HL-60/S4 treated with retinoic acid at 250 ng/mL for 4 days and 3 days (cell line): ENCODE data around the gene BACH2.
"Not testable (repeated sequence)": the region's sequence is repeated elsewhere in the genome, so short reads cannot be mapped to it uniquely, and the experiment has no call there.

Experiments used
- in situ Hi-C: fragments of 300-500 bp; cut with MboI; formaldehyde crosslinking; loops from 2 replicates; pipeline ENCODE4 v1.7.0; 2022; ENCODE audit warnings: low sequenced_read_pairs

Gene BACH2

DNA sequence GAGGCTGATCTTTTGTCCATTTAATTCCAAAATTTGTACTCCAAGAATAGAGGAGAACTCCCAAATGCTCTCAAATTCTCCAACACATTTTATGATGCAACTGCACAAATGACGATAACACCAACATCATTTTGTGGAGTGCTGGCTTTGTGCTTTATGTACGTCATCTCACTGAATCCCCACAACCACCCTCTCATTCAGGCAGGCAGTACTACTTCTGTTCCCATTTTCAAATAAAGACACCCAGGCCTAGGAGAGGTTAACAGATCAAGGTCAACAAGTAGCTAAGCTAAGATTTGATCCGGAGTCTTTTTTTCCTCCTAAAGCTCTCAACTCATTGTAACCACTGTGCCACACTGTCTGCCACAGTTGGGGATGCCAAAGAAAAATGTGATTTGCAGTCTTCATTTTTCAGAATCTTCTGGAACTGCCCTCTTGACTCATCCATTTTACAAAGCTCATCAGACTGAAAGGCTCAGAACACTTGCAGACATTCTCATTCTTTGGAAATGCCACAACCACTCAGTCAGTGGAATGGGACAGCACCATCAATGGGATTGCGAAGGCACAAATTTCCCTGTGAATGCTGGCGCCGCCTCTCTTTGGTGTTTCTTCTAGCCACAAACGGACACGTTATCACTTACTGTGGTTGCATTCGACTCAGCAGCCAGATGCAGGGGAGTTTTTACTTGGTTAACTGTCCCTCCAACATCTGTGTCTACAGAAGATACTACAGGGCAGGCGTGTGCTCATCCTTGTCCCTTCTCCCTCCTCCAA lies 217.9 kb downstream of the BACH2 start:
- in situ Hi-C loops = no loop called here

DNA sequence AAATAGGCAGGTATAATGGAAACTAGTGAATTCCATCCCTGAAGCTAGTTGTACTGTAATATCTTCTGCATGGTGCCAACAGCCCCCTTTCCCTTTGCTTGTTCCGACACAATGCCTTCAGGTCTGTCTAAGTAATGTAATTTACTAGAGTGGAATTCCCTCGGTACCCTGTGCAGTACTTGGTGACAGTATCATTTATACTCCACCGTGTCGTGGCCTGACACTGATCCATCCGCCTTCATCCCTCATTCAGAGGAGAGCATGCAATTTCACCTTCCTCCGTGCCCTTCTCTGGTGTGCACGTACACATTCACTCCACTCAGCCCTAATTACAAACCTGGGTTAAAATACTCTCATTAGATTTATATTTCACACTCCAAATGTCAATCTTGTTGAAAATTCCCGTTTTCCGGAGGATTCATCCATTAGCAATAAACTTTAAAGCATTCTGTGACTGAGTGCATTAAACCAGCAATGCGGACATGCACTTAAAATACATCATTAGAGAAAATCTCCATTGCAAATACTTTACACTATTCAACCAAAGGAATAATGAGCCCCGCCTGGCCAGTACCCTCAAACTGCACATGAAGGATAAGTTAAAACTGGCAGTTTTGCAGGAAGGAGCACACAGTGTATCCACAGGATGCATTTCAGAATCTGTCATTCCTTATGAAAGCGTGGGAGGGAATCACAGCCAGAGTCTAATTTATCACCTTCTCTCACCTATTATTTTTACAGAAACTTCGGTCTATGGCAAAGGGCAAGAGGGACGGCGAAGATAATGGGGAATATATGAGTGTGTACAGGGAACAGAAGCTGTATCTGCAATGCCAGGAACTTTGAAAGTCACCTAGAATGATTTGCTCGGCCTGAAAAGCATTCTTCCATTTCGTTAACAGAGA lies 219.9 kb downstream of the BACH2 start:
- in situ Hi-C loops = no loop called here

DNA sequence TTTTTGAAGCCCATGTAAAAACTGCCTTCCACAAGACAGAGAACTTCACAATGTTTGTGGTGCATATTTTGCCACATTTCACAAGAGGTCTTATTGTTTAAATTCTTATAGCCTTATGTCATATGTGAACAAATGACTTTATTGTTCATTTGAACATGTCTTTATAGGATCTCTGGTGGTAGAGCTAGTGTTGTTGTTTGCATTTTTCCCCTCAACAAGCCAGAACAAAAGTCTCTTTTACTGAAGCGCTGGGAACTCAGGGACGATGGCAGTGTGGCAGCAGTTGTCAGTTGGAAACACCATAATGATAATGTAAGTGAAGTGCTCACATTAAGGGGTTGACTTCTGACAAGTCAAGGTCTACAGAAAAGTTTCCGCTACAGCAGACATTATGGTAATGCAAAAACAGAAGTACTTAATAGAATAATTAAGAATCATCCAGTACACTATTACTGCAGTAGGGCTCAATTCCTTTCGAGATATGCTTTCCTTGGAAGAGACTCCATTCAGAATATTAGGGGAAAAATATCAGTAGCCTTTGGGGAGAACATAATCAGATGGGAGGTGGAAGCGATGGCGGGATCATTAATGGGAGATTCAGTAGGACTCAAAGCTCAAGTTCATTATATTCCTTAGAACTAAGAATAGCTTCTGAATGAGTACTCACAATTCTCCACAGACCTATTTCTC lies 222.3 kb downstream of the BACH2 start:
- in situ Hi-C loops = no loop called here

DNA sequence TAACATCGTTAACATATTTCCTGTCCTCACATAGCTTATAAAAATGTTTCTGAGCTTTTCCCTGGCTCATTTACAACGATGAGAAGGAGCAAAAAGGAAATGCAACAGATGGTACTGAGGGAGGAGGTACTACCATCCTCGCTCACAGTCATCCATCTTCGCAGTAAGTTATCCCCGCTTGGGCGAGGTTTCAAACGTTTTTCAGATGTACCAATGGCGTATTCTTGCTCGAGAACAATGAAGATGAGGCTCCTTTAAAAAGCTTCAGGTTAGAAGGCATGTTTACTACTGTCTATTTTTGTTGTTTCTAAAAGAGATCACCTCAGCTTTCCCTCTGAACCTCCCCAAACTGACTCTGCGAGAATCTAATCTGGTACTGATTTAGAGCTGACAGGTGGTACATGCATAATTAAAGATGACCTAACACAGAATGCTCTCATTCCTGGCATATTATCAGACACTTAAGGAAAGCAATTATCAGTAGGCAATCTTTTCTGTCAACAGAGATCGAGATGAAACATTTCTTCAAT lies 223.6 kb downstream of the BACH2 start:
- in situ Hi-C loops = no loop called here

DNA sequence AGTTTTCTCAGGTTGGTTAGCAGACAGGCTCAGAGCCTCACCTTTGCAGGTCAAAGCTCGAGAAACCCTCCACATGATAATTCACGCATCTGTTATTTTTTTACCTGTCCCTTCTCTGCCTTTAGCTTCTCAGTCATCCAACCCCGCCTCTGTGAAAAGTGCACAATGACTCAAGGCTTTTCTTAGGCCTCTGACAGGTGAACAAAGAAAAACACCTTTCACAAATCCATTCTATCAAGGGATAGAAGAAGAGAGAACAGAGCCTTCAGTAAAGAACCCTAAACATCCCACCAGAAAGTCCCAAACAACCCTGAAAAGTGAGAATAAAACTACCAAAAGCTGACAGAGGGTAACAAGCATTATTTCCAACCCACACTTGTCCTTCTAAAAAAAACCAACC lies 224.1 kb downstream of the BACH2 start:
- in situ Hi-C loops = no loop called here

DNA sequence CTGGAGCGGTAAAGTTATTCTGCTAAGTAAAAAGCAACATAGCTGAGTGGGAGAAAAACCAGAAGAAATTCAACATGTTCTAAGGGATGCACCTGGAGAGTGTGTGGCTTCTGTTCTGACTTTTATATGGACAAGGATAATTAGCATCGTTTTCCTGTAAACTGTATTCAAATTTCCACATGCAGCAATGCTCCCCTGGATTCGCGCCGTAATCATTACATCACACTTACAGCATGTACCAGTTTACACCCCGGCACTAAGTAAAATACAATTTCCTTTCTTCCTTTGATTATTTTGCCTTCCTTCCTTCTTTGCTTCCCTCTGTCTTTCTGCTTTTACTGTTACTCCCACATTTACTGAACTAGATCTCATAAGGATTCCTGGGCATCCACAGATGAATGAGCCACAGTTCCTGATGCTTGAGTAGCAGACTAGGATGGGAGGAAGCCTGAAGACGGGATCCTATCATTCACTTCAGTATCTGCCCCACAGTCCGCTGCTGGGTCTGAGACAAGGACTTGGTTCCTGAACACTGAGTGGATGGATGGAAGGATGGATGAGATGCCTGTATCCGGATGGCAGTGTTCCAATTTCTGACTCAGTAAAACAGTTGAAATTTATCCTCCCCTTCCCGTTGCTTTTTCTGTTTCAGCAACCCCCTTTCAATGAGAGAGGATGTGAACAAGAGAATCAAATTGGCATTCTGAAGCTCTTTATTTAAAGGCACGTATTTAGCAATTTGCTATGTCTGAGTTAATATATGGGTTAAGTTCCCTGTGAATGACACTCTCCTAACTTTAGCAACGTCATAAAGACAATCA lies 227.7 kb downstream of the BACH2 start:
- in situ Hi-C loops = no loop called here

DNA sequence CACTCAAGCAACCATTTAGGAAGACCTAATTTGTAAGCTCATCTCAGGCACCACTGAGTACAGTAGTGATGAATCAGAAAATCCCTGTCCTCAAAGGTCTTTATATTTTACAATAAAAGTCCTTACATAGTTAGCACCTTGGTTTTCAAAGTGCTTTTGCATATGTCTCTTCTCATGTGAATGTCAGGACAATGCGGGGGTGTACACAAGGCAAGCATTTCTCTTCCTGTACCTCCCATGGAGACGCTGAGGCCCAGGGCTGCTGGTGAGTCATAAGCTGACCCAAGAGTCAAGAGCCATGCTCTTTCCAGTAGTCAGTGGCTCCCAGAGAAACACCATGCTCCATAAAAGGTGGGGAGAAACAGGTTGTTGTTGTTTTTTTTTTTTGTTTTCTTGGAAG lies 228.4 kb downstream of the BACH2 start:
- in situ Hi-C loops = no loop called here

DNA sequence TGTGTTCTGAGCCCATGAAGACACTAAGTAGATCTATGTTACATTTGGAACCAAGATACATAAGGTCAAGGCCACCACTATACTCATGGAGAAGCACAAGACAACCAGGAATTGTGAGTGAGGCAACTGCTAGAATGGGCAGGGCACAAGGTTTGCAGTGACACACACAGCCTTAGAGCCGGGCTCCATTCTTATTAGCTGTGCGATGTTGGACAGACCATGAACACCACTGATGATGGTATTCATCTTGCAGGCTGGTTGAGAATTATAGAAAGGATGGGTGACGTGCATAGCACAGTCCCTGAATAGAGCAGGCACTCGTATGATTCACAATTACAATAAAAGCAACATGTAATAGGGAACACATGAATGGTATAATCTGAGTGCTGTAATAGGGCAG lies 229.9 kb downstream of the BACH2 start:
- in situ Hi-C loops = no loop called here

DNA sequence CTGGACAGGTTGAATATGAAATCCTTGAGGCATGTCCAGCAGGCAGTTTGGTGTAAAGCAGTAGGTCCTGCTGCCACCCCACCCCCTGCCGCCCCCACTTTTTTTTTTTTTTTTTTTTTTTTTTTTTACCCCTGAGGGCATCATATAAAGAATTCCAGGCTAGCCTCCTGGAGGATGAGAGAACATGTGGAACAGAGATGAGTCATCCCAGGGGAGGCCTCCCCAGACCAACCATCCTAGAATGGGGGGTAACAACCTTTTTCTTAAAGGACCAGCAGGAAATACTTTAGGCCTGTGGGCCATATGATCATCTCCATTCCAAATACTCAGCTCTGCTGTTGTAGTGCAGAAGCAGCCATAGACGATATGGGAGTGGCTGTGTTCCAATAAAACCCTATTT lies 231.5 kb downstream of the BACH2 start:
- in situ Hi-C loops = no loop called here

DNA sequence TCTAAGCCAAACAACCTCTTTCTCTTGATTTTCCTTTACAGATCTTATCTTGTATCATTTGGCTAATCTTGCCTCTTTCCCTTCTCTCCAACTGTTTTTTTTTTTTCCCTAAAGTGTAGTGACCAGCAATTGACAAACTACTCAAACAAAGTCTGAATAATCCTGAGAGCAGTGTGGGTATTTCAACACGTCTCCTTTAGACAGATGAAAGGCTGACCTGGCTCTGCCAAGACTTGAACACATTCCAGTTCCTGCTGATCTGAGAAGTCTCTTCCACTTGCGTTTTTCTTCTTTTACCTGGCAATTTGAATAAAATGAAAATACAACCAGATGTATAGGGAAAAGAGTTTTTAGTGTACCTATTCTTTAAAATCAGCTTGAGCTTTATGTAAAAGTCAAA lies 234.0 kb downstream of the BACH2 start:
- in situ Hi-C loops = no loop called here

DNA sequence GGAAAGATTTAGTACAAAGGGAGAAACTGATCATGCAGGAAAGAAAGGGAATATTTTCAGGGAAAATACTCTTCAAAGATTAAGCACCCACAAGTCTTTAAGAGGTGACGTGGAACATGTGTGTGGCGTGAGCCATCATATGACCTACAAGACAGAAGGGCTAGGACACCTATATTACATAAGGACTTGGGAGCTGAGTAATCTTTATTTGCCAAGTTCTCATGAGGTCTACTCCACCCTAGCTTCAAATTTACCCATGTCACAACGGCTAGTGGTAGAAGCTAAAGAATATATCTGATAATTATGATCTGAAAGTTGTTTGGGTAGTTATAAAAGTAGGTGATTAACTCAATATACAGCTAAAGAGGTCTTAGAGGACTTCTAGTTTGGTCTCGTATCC lies 234.6 kb downstream of the BACH2 start:
- in situ Hi-C loops = no loop called here

DNA sequence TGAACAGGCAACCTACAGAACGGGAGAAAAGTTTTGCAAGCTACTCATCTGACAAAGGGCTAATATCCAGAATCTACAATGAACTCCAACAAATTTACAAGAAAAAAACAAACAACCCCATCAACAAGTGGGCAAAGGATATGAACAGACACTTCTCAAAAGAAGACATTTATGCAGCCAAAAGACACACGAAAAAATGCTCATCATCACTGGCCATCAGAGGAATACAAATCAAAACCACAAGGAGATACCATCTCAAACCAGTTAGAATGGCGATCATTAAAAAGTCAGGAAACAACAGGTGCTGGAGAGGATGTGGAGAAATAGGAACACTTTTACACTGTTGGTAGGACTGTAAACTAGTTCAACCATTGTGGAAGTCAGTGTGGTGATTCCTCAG lies 237.5 kb downstream of the BACH2 start:
- in situ Hi-C loops = not testable (repeated sequence)

DNA sequence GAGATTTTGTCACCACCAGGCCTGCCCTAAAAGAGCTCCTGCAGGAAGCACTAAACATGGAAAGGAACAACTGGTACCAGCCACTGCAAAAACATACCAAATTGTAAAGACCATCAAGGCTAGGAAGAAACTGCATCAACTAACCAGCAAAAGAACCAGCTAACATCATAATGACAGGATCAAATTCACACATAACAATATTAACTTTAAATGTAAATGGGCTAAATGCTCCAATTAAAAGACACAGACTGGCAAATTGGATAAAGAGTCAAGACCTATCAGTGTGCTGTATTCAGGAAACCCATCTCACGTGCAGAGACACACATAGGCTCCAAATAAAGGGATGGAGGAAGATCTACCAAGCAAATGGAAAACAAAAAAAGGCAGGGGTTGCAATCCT lies 240.7 kb downstream of the BACH2 start:
- in situ Hi-C loops = not testable (repeated sequence)

DNA sequence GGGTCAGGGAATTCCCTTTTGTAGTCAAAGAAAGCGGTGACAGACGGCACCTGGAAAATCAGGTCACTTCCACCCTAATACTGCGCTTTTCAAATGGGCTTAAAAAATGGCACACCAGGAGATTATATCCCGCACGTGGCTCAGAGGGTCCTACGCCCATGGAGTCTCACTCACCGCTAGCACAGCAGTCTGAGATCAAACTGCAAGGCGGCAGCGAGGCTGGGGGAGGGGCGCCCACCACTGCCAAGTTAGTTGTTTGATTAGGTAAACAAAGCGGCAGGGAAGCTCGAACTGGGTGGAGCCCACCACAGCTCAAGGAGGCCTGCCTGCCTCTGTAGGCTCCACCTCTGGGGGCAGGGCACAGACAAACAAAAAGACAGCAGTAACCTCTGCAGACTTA lies 242.4 kb downstream of the BACH2 start:
- in situ Hi-C loops = not testable (repeated sequence)

DNA sequence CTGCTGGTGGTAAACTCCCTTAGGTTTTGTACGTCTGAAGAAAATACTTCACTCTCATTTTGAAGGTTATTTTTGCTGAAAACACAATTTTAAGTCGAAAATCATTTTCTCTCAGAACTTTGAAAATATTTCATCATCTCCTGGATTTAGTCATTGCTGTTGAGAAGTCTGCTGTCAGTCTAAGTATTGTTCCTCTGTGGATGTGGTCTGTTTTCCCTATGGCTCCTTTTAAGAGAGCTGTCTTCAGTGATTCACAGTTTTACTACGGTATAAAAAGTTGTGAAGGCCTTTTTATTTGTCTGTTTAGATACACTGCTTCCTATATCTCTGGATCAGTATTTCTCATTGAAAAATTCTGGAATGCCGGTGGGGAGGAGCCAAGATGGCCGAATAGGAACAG lies 243.0 kb downstream of the BACH2 start:
- in situ Hi-C loops = no loop called here

DNA sequence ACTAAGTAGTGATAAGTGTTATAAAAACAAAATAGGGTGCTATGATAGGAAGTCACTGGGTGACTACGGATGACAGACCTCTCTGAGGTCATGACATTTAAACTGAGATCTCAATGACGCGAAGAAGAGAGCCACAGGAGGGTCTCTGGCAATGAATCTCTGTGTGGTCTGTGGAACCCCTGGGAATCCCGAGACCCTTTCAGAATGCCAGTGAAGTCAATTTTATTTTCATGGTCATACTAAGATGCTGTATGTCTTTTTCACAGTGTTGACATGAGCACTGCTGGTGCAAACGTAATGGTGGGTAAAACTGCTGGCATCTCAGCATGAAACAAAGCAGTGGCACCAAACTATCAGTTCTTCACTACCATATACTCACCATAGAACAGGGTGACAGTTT lies 247.3 kb downstream of the BACH2 start:
- in situ Hi-C loops = no loop called here

DNA sequence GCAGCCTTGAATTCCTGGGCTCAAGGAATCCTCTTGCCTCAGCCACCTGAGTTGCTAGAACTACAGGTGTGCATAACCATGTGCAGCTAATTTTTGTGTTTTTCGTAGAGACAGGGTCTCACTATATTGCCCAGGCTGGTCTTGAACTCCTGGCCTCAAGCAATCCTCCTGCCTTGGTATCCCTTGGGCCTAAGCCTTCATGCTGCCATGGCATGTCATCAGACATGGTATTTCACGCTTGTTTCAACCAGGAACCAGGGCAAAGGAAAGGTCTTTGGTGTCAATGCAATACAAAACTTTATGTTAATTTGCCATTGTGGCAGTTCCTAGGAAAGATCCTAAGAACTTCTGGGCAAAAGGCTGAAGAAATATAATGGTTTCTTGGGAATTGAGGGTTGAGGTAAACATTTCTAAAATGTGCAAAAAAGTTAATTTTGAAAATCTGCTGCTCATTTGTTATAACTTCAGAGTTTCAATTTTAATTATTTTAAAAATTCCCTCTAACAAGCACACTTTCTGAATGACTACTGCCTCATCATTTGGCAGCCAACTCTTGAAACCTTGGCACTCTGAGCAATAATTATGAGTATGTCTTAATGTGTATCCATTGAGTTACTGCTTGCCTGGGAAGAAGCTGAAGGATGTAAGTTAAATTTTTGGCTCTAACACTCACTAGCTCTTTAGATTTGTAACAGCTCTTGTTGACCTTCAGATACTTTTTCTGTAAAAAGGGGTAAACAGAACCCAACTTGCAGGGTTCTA lies 248.3 kb downstream of the BACH2 start:
- in situ Hi-C loops = no loop called here

DNA sequence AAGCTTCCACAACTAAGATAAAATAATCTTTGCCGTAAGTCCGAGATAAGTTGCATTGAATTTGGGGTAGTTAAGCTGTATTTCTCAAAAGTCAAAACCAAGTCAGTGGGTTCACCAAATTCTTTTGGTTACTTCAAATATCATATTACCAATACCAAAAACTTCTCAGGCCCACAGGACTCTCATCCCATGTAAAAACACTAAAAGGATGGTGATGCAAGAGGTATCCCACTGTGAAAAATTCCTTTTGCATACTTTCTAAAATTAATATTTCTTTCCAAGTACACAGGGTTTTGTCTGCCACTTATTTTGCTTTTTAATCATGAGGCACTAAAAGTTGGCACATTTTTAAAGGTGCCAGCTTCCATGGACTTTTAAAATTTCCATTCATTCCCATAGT lies 251.1 kb downstream of the BACH2 start:
- in situ Hi-C loops = no loop called here

DNA sequence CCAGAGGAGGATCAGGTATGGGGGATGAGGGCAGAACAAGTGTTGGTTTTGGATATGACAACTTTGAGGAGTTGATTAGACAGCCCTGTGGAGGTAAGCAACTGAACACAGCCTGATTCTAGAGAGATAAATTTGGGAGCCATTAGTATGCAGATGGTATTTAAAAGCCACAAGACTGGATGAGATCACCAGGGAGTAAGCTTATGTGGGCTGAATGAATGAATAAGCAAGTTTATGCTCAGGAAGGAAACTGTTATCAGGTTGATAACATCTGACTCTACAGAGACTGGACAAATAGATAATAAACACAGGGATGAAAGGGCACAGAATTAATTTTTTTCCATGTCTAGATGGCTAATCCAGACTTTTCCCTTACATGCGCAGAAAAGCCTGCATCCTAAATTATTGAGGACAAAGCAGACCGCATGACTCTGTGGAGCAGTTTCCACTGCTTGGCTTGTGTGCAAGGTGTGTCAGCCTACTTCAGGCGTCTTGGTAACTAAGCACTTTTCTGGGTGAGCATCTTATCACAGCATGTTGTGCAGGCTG lies 251.7 kb downstream of the BACH2 start:
- in situ Hi-C loops = no loop called here
